ENCODE data around the gene SLC9A3. TPM values are rescaled to one million over a fixed set of nuclear protein-coding genes. Genes with fewer than 3 reads are reported as not detected.

SLC9A3 gene
- total and polyA plus RNA-seq, 2 of the 13 experiments (the other 11 are each of a cell fraction or from before 2014, with no cell fraction given) = 1.5 to 1.8 TPM

- intact Hi-C loops (cut with micrococcal nuclease; ENCODE audit: unreplicated experiment) = no loop called here
- 95% methylated on average over 15 of the region's 30 CpGs for WGBS (ENCODE audit: low lambda C conversion rate)
- Histone ChIP-seq H3K4me3 (replicated peaks in 1 of 3; ENCODE audit: insufficient read depth in 1 of 3, low read depth in 2 of 3, low read length in 3 of 3) (no peak overlapping the region), H3K27me3 (ENCODE audit: control insufficient read depth in 1 of 2, insufficient read depth in 2 of 2, low read length in 2 of 2) (no peaks in the 10 kb centered on the region), H3K36me3 (replicated peaks in 1 of 2; ENCODE audit: control insufficient read depth in 1 of 2, insufficient read depth in 2 of 2, low read length in 2 of 2) (peaks cover 5 to 18% of the 10 kb centered on the region in 2 experiments; a peak in 3 of 5 replicates), H4K20me1 (ENCODE audit: insufficient read depth, low read length) (peaks cover 4% of the 10 kb centered on the region; the same call in 1 of the 2 replicates), H3K27ac (ENCODE audit: extremely low read length, insufficient read depth, low read length) (no peak overlapping the region), H3K79me2 (ENCODE audit: insufficient read depth, low read length) (no peaks in the 10 kb centered on the region), H2AFZ (ENCODE audit: low read length) (no peak overlapping the region), H3K4me1 (ENCODE audit: insufficient read depth, low read length) (peaks cover 12% of the 10 kb centered on the region), H3K9me3 (ENCODE audit: low read length) (no peaks in the 10 kb centered on the region), H3K4me2 (ENCODE audit: low read depth, low read length) (no peak overlapping the region), H3K9ac (ENCODE audit: insufficient read depth, low read depth, low read length) (no peak overlapping the region)
- DNase-seq (ENCODE audit: low spot score) (no peak), ATAC-seq (no peak; the same call in 2 of the 3 replicates), FAIRE-seq (no peak)
- POLR2A ChIA-PET = no interaction called here
- TF ChIP-seq AGO2 (optimal IDR thresholded peaks at IDR 0.05; ENCODE audit: low read depth, low read length) = peak; percentile 39
- no peak for TF ChIP-seq ZNF646 (CRISPR knock-in tag; IDR thresholded peaks at IDR 0.05)
- CTCF ChIA-PET (ENCODE audit: low intra/inter-chr PET ratio, low total read pairs) = no interaction called here
- in situ Hi-C loops (cut with HindIII; ENCODE audit: extremely low pct_ligation_motif_present, low pct_unique_long_range_greater_than_20kb) = no loop called here
- BruUV-seq (replicated peaks) = no TSS peak
Observed at GRCh38 chr5:466661-467310, 57.5 kb downstream of the SLC9A3 start.

Data from HepG2 (cell line).